ENCODE data around the gene UACA. TPM values are rescaled to one million over a fixed set of nuclear protein-coding genes. Genes with fewer than 3 reads are reported as not detected.
"Not testable (repeated sequence)": the region's sequence is repeated elsewhere in the genome, so short reads cannot be mapped to it uniquely, and the experiment has no call there.

UACA gene
- total RNA-seq, 1 experiment from 2014 or later = 37.6 TPM

GRCh38 chr15:70669966-70670658, 93.2 kb downstream of the UACA start:
- Histone ChIP-seq H3K4me3 (no peak overlapping the region), H3K36me3 (peaks cover 77% of the 10 kb centered on the region), H3K27me3 (no peaks in the 10 kb centered on the region), H3K9me3 (no peaks in the 10 kb centered on the region)
- no peak for DNase-seq

- H3K36me3 ChIP-seq = peaks cover 82% of the 10 kb centered on the region
These were observed 94.3 kb downstream of the UACA start for GRCh38 chr15:70669006-70669602.

GRCh38 chr15:70665599-70665998, 97.8 kb downstream of the UACA start:
- H3K36me3 ChIP-seq = peaks cover 77% of the 10 kb centered on the region

More at GRCh38 chr15:70669006-70669602, 94.3 kb downstream of the UACA start:
- no peaks in the 10 kb centered on the region for H3K27me3 ChIP-seq
- H3K9me3 ChIP-seq = no peaks in the 10 kb centered on the region
- no peak for DNase-seq
- no peak overlapping the region for H3K4me3 ChIP-seq

GRCh38 chr15:70664494-70664893, 98.9 kb downstream of the UACA start:
- no peak overlapping the region for H3K4me3 ChIP-seq
- H3K27me3 ChIP-seq = no peaks in the 10 kb centered on the region
- no peaks in the 10 kb centered on the region for H3K9me3 ChIP-seq
- peaks cover 79% of the 10 kb centered on the region for H3K36me3 ChIP-seq
- DNase-seq = no peak

More at GRCh38 chr15:70665599-70665998, 97.8 kb downstream of the UACA start:
- DNase-seq = no peak
- no peaks in the 10 kb centered on the region for H3K27me3 ChIP-seq
- no peaks in the 10 kb centered on the region for H3K9me3 ChIP-seq
- no peak overlapping the region for H3K4me3 ChIP-seq

GRCh38 chr15:70663069-70663468, 100.3 kb downstream of the UACA start:
- H3K27me3 ChIP-seq, DNase-seq, H3K4me3 ChIP-seq, H3K9me3 ChIP-seq: not testable (repeated sequence)
- peaks cover 71% of the 10 kb centered on the region for H3K36me3 ChIP-seq

GRCh38 chr15:70659662-70660061, 103.7 kb downstream of the UACA start:
- H3K36me3 ChIP-seq = peaks cover 55% of the 10 kb centered on the region

GRCh38 chr15:70658641-70659040, 104.7 kb downstream of the UACA start:
- DNase-seq = no peak

More at GRCh38 chr15:70659662-70660061, 103.7 kb downstream of the UACA start:
- no peak for DNase-seq
- H3K9me3 ChIP-seq = no peaks in the 10 kb centered on the region
- no peaks in the 10 kb centered on the region for H3K27me3 ChIP-seq
- H3K4me3 ChIP-seq = no peak overlapping the region

GRCh38 chr15:70653426-70653825, 109.9 kb downstream of the UACA start:
- Histone ChIP-seq H3K9me3 (no peaks in the 10 kb centered on the region), H3K27me3 (no peaks in the 10 kb centered on the region), H3K36me3 (peaks cover 31% of the 10 kb centered on the region), H3K4me3 (no peak overlapping the region)
- DNase-seq = no peak

More at GRCh38 chr15:70658641-70659040, 104.7 kb downstream of the UACA start:
- H3K4me3 ChIP-seq = no peak overlapping the region
- H3K9me3 ChIP-seq = no peaks in the 10 kb centered on the region
- peaks cover 54% of the 10 kb centered on the region for H3K36me3 ChIP-seq
- no peaks in the 10 kb centered on the region for H3K27me3 ChIP-seq

- Histone ChIP-seq H3K4me3 (no peak overlapping the region), H3K36me3 (peaks cover 25% of the 10 kb centered on the region), H3K27me3 (no peaks in the 10 kb centered on the region), H3K9me3 (no peaks in the 10 kb centered on the region)
- DNase-seq = no peak
These were observed 111.0 kb downstream of the UACA start for GRCh38 chr15:70652341-70652740.

GRCh38 chr15:70651303-70651845, 112.0 kb downstream of the UACA start:
- Histone ChIP-seq H3K27me3 (no peaks in the 10 kb centered on the region), H3K36me3 (peaks cover 22% of the 10 kb centered on the region), H3K9me3 (no peaks in the 10 kb centered on the region), H3K4me3 (no peak overlapping the region)
- DNase-seq = no peak

- no peak for DNase-seq
- H3K27me3 ChIP-seq = no peaks in the 10 kb centered on the region
- no peaks in the 10 kb centered on the region for H3K9me3 ChIP-seq
- no peak overlapping the region for H3K4me3 ChIP-seq
- H3K36me3 ChIP-seq = peaks cover 20% of the 10 kb centered on the region
These were observed 112.6 kb downstream of the UACA start for GRCh38 chr15:70650567-70651302.

- no peak for DNase-seq
- Histone ChIP-seq H3K9me3 (no peaks in the 10 kb centered on the region), H3K36me3 (no peaks in the 10 kb centered on the region; the same call in none of the 2 replicates), H3K27me3 (no peaks in the 10 kb centered on the region), H3K4me3 (no peak overlapping the region)
These were observed 116.0 kb downstream of the UACA start for GRCh38 chr15:70647396-70647795.

- H3K4me3 ChIP-seq = no peak overlapping the region
- DNase-seq = no peak
These were observed 117.2 kb downstream of the UACA start for GRCh38 chr15:70646169-70646568.

GRCh38 chr15:70643783-70644125, 119.6 kb downstream of the UACA start:
- peak; percentile 23 for DNase-seq

More at GRCh38 chr15:70646169-70646568, 117.2 kb downstream of the UACA start:
- Histone ChIP-seq H3K36me3 (no peaks in the 10 kb centered on the region; the same call in 1 of the 2 replicates), H3K9me3 (no peaks in the 10 kb centered on the region), H3K27me3 (no peaks in the 10 kb centered on the region)

GRCh38 chr15:70643106-70643782, 120.1 kb downstream of the UACA start:
- DNase-seq = peak; percentile 26
- no peak overlapping the region for H3K4me3 ChIP-seq

More at GRCh38 chr15:70643783-70644125, 119.6 kb downstream of the UACA start:
- H3K36me3 ChIP-seq = no peaks in the 10 kb centered on the region
- H3K4me3 ChIP-seq = no peak overlapping the region
- H3K27me3 ChIP-seq = no peaks in the 10 kb centered on the region
- no peaks in the 10 kb centered on the region for H3K9me3 ChIP-seq

GRCh38 chr15:70636540-70637165, 126.7 kb downstream of the UACA start:
- no peaks in the 10 kb centered on the region for H3K9me3 ChIP-seq
- no peaks in the 10 kb centered on the region for H3K36me3 ChIP-seq
- H3K27me3 ChIP-seq = no peaks in the 10 kb centered on the region
- no peak for DNase-seq
- no peak overlapping the region for H3K4me3 ChIP-seq

More at GRCh38 chr15:70643106-70643782, 120.1 kb downstream of the UACA start:
- Histone ChIP-seq H3K9me3 (no peaks in the 10 kb centered on the region), H3K36me3 (no peaks in the 10 kb centered on the region), H3K27me3 (no peaks in the 10 kb centered on the region)

Measured in MG63 (cell line).